NOMO-1 treated with DMSO at 0.1 percent for 48 hours (cell line): ENCODE data around the gene BICC1.

Source experiments
- DNase-seq: peaks from one replicate; lab custom pipeline; 2025; ENCODE audit not compliant: unreplicated experiment; lab: John Stamatoyannopoulos, UW

Gene BICC1

DNA sequence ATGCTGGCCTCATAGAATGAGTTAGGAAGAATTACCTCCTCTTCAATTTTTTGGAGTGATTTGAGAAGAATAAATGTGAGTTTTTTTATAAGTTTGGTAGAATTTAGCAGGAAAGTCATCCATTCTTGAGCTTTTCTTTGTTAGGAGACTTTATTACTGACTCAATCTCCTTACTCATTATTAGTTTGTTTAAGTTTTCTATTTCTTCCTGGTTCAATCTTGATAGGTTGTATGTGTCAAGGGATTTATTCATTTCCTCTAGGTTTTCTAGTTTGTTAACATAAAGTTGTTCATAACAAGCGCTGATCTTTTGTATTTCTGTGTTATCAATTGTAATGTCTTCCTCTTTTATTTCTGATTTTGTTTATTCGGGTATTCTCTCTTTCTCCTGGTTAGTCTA is 47.4 kb downstream of the BICC1 start:
- no peak for DNase-seq

DNA sequence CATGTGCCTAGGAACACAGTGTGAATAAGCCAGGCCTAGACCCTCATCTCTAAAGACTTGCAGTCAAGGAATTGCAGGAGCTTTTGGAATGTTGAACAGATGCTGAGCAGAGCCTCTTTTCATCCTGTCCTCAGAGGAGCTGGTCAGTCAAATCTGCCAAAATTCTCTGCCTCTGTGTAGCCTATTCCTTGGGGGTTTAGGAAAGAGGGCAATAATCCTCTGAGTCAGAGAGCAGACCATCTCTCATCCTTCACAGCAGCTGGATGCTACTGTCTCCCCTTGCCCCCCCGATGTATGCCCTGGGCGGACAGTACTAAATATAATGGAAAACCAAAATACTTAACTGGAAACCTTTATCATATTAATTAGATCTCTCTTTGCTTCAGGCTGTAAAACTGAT is 52.6 kb downstream of the BICC1 start:
- DNase-seq = no peak

DNA sequence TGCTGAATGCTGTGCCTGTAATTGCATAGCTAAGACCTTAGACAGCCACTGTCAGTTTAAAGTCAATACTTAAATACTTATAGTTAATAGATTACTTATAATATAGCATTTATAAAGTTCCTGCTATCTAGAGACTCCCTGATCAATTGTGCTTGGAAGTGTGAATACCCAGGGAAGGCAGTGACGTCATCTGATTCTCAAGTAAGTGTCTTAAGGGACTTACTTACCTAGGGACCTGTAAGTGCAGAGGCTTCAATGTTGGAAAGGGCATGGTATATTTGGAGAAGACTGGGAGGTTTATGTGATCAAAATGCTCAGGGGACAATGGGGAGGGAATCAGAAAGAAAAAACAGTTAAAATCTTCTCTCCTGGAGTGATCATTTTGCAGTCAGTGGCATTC is 55.0 kb downstream of the BICC1 start:
- no peak for DNase-seq

DNA sequence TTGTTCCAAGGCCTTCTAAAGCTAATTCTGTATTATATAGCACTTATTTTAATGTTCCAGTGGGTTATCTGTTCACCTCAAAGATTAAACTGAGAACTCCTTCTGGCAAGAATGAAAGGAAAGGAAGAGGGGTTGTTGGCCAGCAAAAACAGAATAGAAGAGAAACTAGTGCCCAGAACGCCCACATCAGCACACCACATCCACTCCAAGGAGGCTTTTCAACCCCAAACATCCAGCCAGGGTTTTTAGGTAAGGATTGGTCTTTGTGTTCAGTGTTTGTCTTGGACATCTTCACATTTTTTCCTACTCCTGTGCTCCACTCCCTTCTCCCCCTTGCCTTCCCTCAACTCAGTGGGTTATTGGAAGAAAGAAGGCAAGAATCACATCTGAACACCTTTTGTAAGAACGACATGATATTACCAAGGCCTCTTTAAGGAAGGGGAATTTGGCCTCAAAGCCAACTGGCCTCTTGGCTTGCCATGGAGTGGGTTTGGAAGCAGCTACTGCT is 55.8 kb downstream of the BICC1 start:
- DNase-seq = no peak

DNA sequence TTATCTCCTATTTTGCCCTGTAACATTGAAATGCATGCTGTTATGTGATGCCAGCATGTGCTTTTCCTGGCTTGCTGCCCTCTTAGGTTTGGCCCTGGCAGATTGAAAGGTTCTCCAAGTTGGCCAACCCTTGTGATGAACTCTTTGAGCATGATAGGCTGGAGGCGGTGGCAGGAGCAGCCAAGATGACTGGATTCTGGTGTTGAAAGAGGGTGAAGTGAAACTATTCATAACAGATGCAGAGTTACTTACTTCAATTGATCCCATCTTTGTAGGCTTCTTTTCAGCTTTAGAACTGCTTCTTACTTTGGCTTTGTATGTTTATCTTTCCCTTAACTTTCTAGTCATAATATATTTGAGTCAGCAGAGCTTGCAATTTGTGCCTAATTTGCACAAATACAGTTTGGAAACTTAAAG is 57.6 kb downstream of the BICC1 start:
- no peak for DNase-seq

DNA sequence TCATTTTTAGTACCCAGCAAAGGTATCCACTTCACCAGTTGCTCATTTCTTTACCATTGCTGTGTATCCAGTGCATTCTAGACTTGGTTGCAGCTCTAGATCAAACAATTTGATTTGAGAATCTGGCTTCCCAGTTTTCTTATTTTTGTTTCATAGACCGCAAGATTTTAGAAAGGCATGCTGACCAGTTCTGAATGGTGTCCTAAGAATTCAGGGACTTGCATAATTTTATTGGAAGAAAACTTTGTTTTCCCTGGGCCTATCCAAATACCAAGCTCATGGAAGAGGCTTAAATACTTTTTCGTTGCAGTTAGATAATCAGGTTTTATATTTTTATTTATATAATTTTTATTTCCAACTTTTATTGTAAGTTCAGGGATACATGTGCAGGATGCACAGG is 58.3 kb downstream of the BICC1 start:
- DNase-seq = no peak

DNA sequence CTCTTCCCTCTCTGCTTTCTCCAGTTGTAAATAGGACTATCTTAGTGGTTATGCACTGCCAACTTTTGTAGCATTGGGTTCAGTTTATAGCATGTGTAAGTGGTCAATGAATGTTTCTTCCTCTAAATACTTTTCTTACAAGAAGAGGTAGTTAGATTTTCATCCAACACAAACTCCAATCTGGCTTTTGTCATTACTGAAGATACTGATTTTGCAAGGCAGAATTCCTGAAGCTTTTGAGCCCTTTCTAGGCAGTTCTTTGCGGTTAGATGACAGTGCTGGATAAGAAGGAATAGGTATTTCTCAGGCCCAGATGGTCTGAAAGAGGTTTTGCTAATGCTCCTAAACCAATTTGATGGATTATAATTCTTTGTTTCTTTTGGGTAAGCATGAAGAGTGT is 60.5 kb downstream of the BICC1 start:
- no peak for DNase-seq

DNA sequence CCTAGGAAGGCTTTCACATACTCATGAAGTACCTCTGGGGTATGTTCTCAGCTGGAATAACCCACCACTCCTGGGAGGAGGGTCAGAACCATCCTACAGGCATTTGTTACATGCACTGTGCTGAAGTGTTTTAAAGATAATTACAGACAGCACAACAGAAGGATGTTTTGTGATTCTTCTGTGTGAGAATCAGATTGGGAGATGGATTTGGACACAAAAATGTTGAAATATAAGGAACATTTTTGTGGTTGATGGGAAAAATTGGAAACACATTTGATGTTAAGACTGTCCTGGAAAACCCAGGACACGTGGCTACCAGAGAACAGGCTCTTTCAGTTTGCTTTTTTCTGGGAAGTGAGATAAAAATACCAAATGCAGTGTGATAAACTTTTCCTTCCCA is 61.4 kb downstream of the BICC1 start:
- DNase-seq = no peak

DNA sequence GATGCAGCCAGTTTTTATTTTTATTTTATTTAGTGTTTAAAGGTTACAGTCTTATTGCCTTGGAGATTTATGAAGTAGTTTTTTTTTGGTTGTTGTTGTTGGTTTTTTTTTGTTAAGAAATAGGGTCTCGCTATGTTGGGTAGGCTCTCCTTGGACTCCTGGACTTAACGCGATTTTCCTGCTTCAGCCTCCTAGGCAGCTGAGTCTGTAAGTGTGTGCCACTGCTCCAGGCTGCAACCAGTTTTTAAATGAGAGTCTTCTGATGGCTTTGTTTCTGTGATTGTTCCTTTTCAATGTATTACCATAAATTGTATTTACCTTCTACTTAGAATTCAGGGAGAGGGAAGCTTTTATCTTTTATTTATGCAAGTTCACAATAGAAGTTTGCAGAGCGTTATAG is 62.8 kb downstream of the BICC1 start:
- no peak for DNase-seq

DNA sequence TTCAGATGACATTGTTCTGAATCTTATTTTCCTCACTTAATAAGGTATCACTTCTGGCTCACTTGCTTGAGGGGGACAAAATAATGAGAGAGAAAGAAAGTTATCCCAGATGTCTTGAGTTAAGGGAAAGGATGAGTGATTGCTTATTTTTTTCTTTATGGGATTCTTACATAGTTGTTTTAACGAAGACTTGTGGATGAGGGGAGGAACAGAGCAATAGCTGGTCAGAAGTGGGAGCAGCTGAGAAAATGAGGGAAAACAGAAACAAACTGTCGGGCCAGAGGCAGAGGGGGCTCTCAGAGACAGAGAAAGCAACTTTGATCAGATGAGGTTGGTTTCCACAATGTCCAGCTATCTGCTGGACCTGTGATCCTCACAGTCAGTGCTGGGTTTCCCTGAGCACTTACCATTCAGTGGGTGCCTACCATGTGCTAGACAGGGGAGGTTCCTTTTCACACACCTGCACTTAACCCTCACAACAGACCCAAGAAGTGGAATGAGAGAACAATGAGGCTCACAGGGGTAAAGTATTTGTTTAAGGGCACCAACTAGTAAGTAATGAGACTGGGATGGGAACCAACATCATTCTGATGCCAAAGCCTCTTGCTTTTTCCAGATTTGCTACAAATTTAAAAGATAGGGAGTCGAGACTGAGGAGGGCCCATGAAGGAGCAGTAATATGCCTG is 64.2 kb downstream of the BICC1 start:
- DNase-seq = no peak

DNA sequence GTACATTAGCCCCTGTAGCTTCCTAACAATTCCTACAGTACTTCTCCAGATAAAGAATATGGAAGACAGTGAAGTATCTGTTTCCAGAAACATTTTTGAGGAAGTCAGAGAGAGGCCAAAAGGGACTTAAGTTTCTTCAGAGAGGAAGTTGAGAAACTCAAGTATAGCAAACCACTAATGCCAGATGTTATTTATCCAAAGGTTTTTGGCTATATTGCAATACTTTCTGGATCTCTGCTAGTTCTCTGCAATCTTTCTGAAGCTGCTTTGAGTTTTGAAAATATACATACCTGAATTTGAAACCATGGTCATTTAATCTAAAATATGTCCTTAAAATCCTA is 64.7 kb downstream of the BICC1 start:
- peak; percentile 91 for DNase-seq

DNA sequence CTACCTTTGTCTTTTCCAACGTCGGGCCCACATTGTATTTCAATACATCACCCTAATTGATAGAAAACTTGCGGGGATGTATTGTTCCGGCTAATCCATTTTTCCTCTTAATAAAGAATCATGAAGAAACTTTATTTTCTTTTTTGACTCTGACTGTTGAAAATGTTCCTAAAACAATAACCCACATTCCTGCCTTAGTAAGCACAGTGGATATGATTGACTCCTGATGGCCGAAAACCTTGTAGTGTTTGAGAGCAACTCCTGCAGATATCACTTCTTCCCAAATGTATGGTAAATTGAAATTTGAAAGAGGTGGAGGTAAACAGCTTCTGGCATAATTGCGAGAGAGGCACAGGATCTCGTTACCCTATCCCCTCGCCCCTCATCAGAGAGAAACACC is 65.7 kb downstream of the BICC1 start:
- no peak for DNase-seq

DNA sequence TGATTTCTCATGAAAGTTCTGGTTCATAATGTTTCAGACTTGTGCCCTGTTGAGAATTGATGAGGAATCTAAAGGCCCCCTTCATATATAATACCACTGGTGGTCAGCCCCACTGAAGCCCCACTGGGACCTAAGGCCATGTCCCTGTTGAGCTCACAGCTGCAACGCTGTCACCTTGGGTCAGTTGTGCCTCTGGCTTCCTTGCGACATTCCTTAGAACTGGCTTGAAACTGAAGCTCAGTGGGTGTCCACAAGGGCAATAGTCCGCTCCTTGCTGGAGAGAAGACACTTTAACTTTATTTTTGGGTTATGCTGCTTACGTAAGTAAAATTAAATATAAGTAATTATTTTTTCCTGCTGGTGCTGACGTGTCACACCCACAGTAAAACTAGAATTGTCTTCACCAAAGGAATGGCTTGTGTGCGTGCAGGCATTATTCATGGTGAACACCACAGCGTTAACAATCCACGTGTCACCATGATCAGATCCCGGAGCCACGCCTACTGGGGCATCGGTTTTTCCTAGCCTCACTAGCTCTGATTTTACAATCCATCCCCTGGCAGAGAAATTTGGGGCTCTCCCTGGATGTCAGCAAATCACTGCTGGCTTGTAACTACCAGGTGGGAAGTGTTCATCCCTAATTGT is 66.5 kb downstream of the BICC1 start:
- DNase-seq = no peak

DNA sequence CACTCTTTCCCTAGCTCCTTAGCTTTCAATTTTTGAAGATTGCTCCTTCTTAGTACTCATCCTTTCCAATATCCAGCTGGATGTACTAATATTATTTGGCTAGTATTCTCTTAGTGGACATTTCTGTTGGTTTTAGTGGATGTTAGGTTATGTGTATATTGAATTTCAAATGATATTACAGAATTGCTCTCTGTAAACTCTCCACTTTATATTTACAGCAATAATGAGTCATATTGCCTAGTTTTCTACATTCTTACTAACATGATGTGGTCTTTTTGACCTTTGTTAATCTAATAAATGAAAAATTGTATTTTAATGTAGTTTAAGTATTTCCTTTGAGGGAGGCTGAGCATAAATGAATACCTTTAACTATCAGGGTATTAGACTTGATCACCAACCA is 69.4 kb downstream of the BICC1 start:
- DNase-seq = no peak

DNA sequence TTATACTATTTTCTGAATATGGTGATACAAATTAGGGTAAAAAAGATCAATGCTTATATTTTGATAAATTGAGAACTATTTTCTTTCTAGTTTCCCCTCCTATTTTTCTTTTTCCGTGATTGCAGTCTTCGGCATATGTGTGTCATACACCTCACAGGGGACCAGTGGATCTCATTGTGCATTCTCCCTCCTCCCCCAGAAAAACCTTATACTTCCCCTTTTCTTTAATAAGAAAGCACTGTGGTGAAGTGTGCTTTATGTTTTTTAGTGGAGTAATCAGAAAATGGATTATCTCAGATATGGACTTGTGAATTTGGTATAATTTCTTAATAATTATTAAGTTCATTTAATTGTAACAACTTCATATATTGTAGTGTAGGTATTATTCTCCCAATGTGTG is 72.8 kb downstream of the BICC1 start:
- peak; percentile 32 for DNase-seq

DNA sequence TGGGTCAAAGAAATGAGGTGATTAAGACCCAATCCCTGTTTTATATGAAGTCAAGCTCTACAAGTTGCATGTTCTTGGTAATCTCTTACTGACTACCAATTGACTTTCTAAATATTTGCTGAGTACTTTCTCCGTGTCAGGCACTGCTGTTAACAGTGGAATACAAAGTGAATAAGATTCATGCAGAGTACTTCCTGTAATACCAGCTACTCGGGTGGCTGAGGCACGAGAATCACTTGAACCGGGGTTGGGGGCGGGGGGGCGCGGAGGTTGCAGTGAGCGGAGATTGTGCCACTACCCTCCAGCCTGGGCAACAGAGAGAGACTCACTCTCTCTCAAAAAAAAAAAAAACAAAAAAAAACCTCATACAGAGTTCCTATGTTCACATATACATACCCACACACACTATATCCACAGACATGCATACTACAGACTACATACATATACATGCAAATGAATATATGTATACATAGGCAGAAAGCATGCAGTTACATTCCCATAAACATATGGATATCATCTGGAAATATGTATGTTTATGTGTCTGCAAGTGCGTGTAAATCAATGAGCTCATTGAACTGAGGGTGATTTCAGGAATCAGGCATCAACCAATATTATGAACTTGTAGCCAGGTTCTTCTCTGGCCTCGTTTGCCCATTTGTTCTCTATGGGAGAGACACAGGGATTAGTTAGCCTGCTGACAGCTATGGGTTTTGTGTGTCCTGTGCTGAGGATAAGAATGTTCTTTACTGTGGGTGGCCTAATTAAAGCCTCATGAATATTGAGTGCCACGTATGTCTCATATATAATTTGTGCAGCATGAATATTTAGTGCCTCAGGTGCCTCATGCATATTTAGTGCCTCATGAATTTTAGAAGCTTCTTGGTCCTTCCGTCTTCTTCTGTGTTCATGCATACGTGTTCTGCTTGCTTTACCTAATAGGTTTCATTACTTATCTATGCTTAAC is 73.9 kb downstream of the BICC1 start:
- DNase-seq = no peak

DNA sequence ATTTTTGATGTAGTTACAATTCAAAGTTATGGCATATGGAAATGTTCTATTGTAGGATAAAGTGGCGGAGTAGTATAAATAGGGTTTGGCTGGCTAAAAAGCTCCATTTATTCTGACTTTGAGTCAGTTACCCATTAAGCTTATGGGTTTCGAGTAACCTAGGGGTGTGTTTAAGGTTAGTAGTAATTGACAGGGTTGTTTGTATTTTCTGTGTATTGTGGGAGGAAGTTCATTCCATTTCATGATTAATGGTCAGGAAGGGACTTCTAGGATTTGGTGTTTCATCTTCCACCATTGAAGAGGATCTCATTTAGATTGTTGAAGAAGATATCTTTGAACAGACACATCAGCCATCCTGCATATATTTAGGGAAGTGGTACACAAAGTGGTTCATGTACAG is 75.0 kb downstream of the BICC1 start:
- DNase-seq = no peak

DNA sequence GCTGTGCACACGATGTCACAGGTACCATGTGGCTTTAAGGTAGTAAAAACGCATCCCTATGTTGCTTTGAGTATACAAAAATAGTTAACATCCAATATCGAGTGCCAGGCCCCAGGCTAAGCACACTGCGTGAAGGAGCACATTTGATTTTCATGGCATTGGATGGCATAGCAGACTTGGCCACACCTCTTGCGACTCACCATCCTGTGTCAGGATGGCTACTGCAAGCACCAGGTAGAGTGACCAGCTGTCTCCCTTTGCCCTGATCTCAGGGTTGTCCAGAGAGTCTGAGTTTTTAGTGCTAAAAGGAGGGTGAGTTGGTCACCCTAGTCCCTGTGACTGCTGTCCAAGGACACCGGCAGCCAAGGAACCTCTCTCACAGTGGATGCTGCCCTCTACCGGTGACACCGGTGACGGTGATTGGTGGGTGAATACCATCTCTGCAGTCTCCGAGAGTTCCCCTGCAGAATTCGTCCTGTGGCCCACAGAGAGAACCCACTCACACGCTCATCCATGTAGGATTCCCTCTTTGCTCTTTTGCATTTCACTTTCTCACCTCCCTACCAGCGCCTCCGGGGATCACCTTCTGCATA is 76.1 kb downstream of the BICC1 start:
- DNase-seq = no peak

DNA sequence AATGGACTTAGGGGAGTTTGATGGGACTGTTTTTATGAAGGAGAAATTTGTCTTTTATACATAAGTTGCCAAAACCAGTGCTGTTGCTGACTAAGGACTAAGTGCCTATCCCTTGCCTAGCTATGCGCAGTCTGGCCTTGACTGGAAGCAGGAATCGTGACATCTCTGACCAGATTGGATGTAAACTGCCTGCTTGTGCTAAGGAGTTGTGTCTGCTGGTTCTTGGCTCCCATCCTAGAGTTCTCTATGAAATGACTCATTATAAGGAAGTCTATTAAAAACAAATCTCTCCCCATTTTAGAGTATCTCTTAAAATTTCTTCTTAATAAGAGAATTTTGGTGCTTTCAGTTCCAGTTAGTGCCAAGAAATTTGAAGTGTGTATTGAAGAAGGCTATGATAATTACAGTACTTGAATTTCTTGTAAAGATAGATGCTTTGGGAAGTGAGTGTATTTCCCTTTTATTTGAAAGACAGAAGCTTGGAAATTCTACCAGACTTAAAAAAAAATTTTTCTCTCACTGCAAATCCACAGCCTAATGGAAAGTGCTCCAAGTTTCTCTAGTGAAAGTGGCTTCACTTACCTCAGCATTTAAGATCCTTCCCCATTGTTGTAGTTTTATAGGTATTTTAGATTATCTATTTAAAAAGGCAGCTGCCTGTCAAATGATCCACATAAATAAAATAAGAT is 77.6 kb downstream of the BICC1 start:
- DNase-seq = no peak

DNA sequence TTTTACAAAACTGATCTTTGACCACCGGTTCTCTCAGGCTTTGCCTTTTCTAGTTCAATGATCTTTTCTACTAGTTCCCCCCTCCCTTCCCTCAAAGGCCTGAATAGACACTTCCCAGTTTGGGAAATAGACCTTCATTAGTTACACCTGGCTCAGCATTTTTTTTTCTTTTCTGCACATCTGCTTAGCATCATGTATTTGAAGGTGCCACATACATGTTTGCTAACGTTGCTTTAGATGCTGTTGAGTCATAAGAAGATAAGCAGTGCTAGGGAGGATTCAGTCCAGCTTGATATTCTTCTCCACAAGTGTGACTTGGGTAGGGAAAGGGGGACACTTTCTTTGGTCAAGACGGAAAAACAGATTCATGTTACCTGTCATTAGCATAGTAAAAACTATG is 78.3 kb downstream of the BICC1 start:
- DNase-seq = no peak

DNA sequence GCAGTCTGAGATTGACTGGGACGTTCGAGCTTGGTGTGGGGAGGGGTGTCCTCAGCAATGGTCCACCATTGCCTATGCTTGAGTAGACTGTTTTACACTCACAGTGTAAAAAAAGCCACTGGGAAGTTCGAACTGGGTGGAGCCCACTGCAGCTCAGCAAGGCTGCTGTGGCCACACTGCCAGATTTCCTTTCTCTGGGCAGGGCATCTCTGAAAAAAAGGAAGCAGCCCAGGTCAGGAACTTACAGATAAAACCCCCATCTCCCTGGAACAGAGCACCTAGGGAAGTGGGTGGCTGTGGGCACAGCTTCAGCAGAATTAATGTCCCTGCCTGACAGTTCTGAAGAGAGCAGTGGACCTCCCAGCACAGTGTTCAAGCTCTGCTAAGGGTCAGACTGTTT is 80.3 kb downstream of the BICC1 start:
- DNase-seq = peak; percentile 40
